ENCODE results near the gene S100A13.
"Not testable (repeated sequence)": the region's sequence is repeated elsewhere in the genome, so short reads cannot be mapped to it uniquely, and the experiment has no call there.

S100A13 gene

GRCh38 chr1:153608089-153608682 is 19.1 kb downstream of the S100A13 start:
- DNase-seq (ENCODE audit: low read depth in 3 of 3), result no peak

- DNase-seq (ENCODE audit: low read depth in 3 of 3), result no peak
Measured at GRCh38 chr1:153607381-153607780, 19.9 kb downstream of the S100A13 start.

GRCh38 chr1:153606194-153606593 is 21.1 kb downstream of the S100A13 start:
- DNase-seq (ENCODE audit: low read depth in 3 of 3), result no peak

- no peak for DNase-seq (ENCODE audit: low read depth in 3 of 3)
Measured at GRCh38 chr1:153602749-153603148, 24.6 kb downstream of the S100A13 start.

GRCh38 chr1:153599847-153600246 is 27.5 kb downstream of the S100A13 start:
- no peak for DNase-seq (ENCODE audit: low read depth in 3 of 3)

GRCh38 chr1:153598309-153599172 is 28.8 kb downstream of the S100A13 start:
- DNase-seq (ENCODE audit: low read depth in 3 of 3), result peak in 1 of 3 donors; percentile 0

- DNase-seq (ENCODE audit: low read depth in 3 of 3), result peak in 1 of 3 donors; percentile 22
Measured at GRCh38 chr1:153597206-153597605, 30.1 kb downstream of the S100A13 start.

GRCh38 chr1:153592748-153593147 is 34.6 kb downstream of the S100A13 start:
- no peak for DNase-seq (ENCODE audit: low read depth in 3 of 3)

GRCh38 chr1:153588482-153588881 is 38.8 kb downstream of the S100A13 start:
- no peak for DNase-seq (ENCODE audit: low read depth in 3 of 3)

GRCh38 chr1:153588033-153588432 is 39.3 kb downstream of the S100A13 start:
- not testable (repeated sequence) for DNase-seq (ENCODE audit: low read depth in 3 of 3)

GRCh38 chr1:153587314-153587713 is 40.0 kb downstream of the S100A13 start:
- DNase-seq (ENCODE audit: low read depth in 3 of 3), result no peak

- no peak for DNase-seq (ENCODE audit: low read depth in 3 of 3)
Measured at GRCh38 chr1:153586347-153586746, 41.0 kb downstream of the S100A13 start.

GRCh38 chr1:153585006-153585405 is 42.3 kb downstream of the S100A13 start:
- no peak for DNase-seq (ENCODE audit: low read depth in 3 of 3)

- DNase-seq (ENCODE audit: low read depth in 3 of 3), result no peak
Measured at GRCh38 chr1:153583976-153584375, 43.3 kb downstream of the S100A13 start.

- not testable (repeated sequence) for DNase-seq (ENCODE audit: low read depth in 3 of 3)
Measured at GRCh38 chr1:153583514-153583913, 43.8 kb downstream of the S100A13 start.

GRCh38 chr1:153582836-153583235 is 44.5 kb downstream of the S100A13 start:
- not testable (repeated sequence) for DNase-seq (ENCODE audit: low read depth in 3 of 3)

GRCh38 chr1:153578936-153579335 is 48.4 kb downstream of the S100A13 start:
- DNase-seq (ENCODE audit: low read depth in 3 of 3), result no peak

- DNase-seq (ENCODE audit: low read depth in 3 of 3), result no peak
Measured at GRCh38 chr1:153578490-153578889, 48.8 kb downstream of the S100A13 start.

GRCh38 chr1:153577624-153578051 is 49.7 kb downstream of the S100A13 start:
- DNase-seq (ENCODE audit: low read depth in 3 of 3), result no peak

GRCh38 chr1:153577138-153577537 is 50.2 kb downstream of the S100A13 start:
- DNase-seq (ENCODE audit: low read depth in 3 of 3), result no peak

GRCh38 chr1:153575497-153575896 is 51.8 kb downstream of the S100A13 start:
- not testable (repeated sequence) for DNase-seq (ENCODE audit: low read depth in 3 of 3)

GRCh38 chr1:153575081-153575491 is 52.2 kb downstream of the S100A13 start:
- not testable (repeated sequence) for DNase-seq (ENCODE audit: low read depth in 3 of 3)

- no peak for DNase-seq (ENCODE audit: low read depth in 3 of 3)
Measured at GRCh38 chr1:153573351-153573750, 54.0 kb downstream of the S100A13 start.

All from stimulated activated CD4-positive, alpha-beta T cell treated with anti-CD3 and anti-CD28 coated beads, TNF-alpha, amount 100 ng/mL, for 48 hours (primary cell).